Effector memory CD8-positive, alpha-beta T cell (primary cell): ENCODE results near the gene ACSL4.
A peak's percentile ranks its signal among the peaks of the same experiment; 100 is the strongest.

Source experiments
- ATAC-seq: fragments of 150-1000 bp; cut with Tn5 transposase; replicated peaks from 2 replicates; pipeline ENCODE4 v1.10.0; 2021; ENCODE audit warnings: mild to moderate bottlenecking, moderate library complexity
- DNase-seq, 3 experiments: peaks; one replicate each; pipeline ENCODE4 v3.0.0; 2021
- H3K27ac Mint-ChIP-seq, 2 donors: one replicate each; pipeline ENCODE4 v1.8.0; 2022; ENCODE audit warnings: mild to moderate bottlenecking in 2 of 2, mixed read lengths in 2 of 2, moderate library complexity in 2 of 2
- H3K27me3 Mint-ChIP-seq, 2 donors: one replicate each; pipeline ENCODE4 v1.8.0; 2022; ENCODE audit warnings: mixed read lengths in 2 of 2
- H3K36me3 Mint-ChIP-seq: one replicate; pipeline ENCODE4 v1.8.0; 2022; ENCODE audit warnings: mild to moderate bottlenecking, moderate library complexity, mixed read lengths; ENCODE audit not compliant: insufficient read depth
- H3K4me1 Mint-ChIP-seq, 2 donors: one replicate each; pipeline ENCODE4 v1.8.0; 2022; ENCODE audit warnings: low read depth in 2 of 2, mixed read lengths in 2 of 2
- H3K4me3 Mint-ChIP-seq, 2 donors: one replicate each; pipeline ENCODE4 v1.8.0; 2022; ENCODE audit warnings: mild to moderate bottlenecking in 2 of 2, mixed read lengths in 2 of 2, moderate library complexity in 2 of 2
- H3K9me3 Mint-ChIP-seq, 2 donors: one replicate each; pipeline ENCODE4 v1.8.0; 2022; ENCODE audit warnings: mixed read lengths in 2 of 2
- total RNA-seq, 9 experiments: gene quantifications; one replicate each; lab custom pipeline; 2026; lab: John Stamatoyannopoulos, UW

Gene ACSL4
- 47.5 to 202 (median 84.5) reads per million in 9 experiments for total RNA-seq

GRCh38 chrX:109732807-109733612 is at the start of gene ACSL4:
ACSL4 (minus strand) TSS chrX:109733257; CDS start chrX:109683363, 49,894 bp downstream.
- Mint-ChIP-seq H3K27me3 (no peaks in the 10 kb centered on the region), H3K9me3 (no peaks in the 10 kb centered on the region), H3K36me3 (peaks cover 14% of the 10 kb centered on the region), H3K4me1 (peaks cover 17 to 31% of the 10 kb centered on the region in 2 donors), H3K4me3 (peak within 1 kb of the TSS; percentile 93 to 98), H3K27ac (peak within 1 kb of the TSS; percentile 93 to 98)
- DNase-seq (peak; percentile 80 to 83 (median 82)), ATAC-seq (peak; percentile 93)

GRCh38 chrX:109777749-109778148 is 44.7 kb upstream of the ACSL4 start:
- no peak for ATAC-seq
- no peaks in the 10 kb centered on the region for H3K9me3 Mint-ChIP-seq
- H3K4me1 Mint-ChIP-seq = peaks cover 0 to 1% of the 10 kb centered on the region in 2 donors
- H3K4me3 Mint-ChIP-seq = no peak overlapping the region
- DNase-seq = no peak
- H3K27me3 Mint-ChIP-seq = no peaks in the 10 kb centered on the region
- H3K36me3 Mint-ChIP-seq = no peaks in the 10 kb centered on the region
- no peak overlapping the region for H3K27ac Mint-ChIP-seq

DNA sequence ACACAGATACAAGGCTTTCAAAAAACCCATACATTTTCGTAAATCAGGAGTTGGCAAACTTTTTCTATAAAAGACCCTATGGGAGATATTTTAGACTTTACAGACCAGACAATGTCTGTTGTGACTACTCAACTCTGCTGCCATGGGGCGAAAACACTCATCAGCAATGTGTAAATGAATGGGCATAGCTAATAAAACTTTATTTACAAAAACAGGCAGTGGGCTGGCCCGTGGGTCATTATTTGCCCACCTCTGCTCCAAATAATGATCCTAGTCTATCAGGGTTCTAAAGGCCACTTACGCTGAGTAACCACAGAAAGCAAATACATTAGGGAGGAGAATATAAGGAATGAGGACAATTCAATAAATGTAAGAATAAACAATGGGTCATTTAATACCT is 43.9 kb upstream of the ACSL4 start:
- Mint-ChIP-seq H3K27me3 (no peaks in the 10 kb centered on the region), H3K9me3 (no peaks in the 10 kb centered on the region), H3K27ac (no peak overlapping the region), H3K36me3 (no peaks in the 10 kb centered on the region), H3K4me3 (no peak overlapping the region), H3K4me1 (no peaks in the 10 kb centered on the region)
- no peak for ATAC-seq
- no peak for DNase-seq

DNA sequence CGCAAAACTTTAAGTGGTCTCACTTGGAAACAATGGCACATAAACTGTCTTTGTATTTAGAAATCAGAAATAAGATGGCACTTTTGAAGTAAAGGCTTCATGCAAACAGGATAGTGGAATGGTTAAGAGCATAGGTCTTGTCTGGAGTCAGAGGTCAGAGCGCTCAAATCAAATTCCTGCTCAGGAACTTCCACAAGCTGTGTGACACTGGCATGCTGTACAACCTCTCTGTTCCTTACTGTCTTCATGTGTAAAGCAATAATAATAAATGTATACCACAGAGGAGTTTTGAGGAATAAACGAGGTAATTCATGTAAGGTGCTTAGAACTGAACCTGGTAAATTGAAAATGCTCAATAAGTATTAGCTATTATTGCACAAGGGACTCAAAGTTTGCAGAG is 43.4 kb upstream of the ACSL4 start:
- H3K4me1 Mint-ChIP-seq = no peaks in the 10 kb centered on the region
- ATAC-seq = no peak

DNA sequence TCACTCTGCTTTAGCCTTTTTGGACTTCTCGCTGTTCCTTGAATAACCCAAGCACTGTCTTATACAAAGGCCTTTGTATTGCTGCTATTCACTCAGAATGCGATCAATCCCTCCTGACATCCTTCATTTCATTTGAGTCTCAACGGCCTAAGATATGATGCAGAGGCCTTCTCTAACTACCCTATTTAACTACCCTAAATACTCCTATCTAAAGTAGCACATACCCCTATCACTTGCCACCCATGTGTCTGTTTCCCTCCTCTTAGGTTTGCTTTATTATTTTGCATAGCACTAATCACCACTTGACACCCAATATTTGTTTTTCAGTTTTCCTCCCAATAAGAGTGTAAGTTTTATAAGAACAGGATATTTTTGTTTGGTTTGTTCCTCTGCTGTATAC is 42.3 kb upstream of the ACSL4 start:
- Mint-ChIP-seq H3K4me3 (no peak overlapping the region), H3K36me3 (no peaks in the 10 kb centered on the region), H3K27me3 (no peaks in the 10 kb centered on the region), H3K9me3 (no peaks in the 10 kb centered on the region), H3K4me1 (no peaks in the 10 kb centered on the region), H3K27ac (no peak overlapping the region)
- ATAC-seq = no peak
- DNase-seq = no peak

More for the DNA sequence above, 43.4 kb upstream of the ACSL4 start:
- no peaks in the 10 kb centered on the region for H3K27me3 Mint-ChIP-seq
- no peak overlapping the region for H3K27ac Mint-ChIP-seq
- H3K4me3 Mint-ChIP-seq = no peak overlapping the region
- no peaks in the 10 kb centered on the region for H3K9me3 Mint-ChIP-seq
- H3K36me3 Mint-ChIP-seq = no peaks in the 10 kb centered on the region
- no peak for DNase-seq

- ATAC-seq (no peak), DNase-seq (no peak)
- Mint-ChIP-seq H3K36me3 (no peaks in the 10 kb centered on the region), H3K27ac (no peak overlapping the region), H3K4me3 (no peak overlapping the region), H3K4me1 (no peaks in the 10 kb centered on the region), H3K27me3 (no peaks in the 10 kb centered on the region), H3K9me3 (no peaks in the 10 kb centered on the region)
These were observed 41.6 kb upstream of the ACSL4 start for GRCh38 chrX:109774706-109775105.

DNA sequence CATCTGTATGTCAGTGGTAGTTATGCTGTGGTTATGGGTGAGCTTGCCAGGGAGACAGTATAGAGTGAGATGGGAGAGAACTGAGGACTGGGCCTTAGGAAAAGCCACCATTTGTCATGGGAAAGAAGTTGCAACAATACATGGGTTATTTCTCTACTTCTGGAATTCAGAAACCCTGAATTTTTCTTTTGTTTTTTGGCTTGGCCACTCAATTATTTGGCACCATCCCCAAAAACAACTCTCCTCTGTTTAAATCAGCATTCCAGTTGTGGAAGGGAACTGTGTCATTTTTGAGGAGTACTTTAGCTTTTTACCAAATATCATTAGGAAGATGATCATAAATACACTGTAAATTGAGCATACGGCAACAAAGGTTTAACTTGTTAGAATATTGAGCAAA is 41.1 kb upstream of the ACSL4 start:
- no peaks in the 10 kb centered on the region for H3K9me3 Mint-ChIP-seq
- no peaks in the 10 kb centered on the region for H3K27me3 Mint-ChIP-seq
- H3K36me3 Mint-ChIP-seq = no peaks in the 10 kb centered on the region
- ATAC-seq (no peak), DNase-seq (no peak)
- H3K4me1 Mint-ChIP-seq = no peaks in the 10 kb centered on the region
- no peak overlapping the region for H3K27ac Mint-ChIP-seq
- no peak overlapping the region for H3K4me3 Mint-ChIP-seq

GRCh38 chrX:109773374-109773773 is 40.3 kb upstream of the ACSL4 start:
- Mint-ChIP-seq H3K27ac (no peak overlapping the region), H3K4me3 (no peak overlapping the region), H3K36me3 (no peaks in the 10 kb centered on the region), H3K4me1 (no peaks in the 10 kb centered on the region), H3K9me3 (no peaks in the 10 kb centered on the region), H3K27me3 (no peaks in the 10 kb centered on the region)
- DNase-seq (no peak), ATAC-seq (no peak)

GRCh38 chrX:109770780-109771179 is 37.7 kb upstream of the ACSL4 start:
- H3K4me1 Mint-ChIP-seq = no peaks in the 10 kb centered on the region
- H3K36me3 Mint-ChIP-seq = no peaks in the 10 kb centered on the region
- no peak overlapping the region for H3K27ac Mint-ChIP-seq
- DNase-seq = no peak
- no peak overlapping the region for H3K4me3 Mint-ChIP-seq
- no peaks in the 10 kb centered on the region for H3K9me3 Mint-ChIP-seq
- H3K27me3 Mint-ChIP-seq = no peaks in the 10 kb centered on the region
- ATAC-seq = no peak

- peaks cover 6% of the 10 kb centered on the region in 2 donors for H3K4me1 Mint-ChIP-seq
- ATAC-seq (no peak), DNase-seq (no peak)
- no peaks in the 10 kb centered on the region for H3K36me3 Mint-ChIP-seq
- no peaks in the 10 kb centered on the region for H3K27me3 Mint-ChIP-seq
- H3K9me3 Mint-ChIP-seq = no peaks in the 10 kb centered on the region
- H3K4me3 Mint-ChIP-seq = no peak overlapping the region
- no peak overlapping the region for H3K27ac Mint-ChIP-seq
These were observed 27.8 kb upstream of the ACSL4 start for GRCh38 chrX:109760922-109761250.

DNA sequence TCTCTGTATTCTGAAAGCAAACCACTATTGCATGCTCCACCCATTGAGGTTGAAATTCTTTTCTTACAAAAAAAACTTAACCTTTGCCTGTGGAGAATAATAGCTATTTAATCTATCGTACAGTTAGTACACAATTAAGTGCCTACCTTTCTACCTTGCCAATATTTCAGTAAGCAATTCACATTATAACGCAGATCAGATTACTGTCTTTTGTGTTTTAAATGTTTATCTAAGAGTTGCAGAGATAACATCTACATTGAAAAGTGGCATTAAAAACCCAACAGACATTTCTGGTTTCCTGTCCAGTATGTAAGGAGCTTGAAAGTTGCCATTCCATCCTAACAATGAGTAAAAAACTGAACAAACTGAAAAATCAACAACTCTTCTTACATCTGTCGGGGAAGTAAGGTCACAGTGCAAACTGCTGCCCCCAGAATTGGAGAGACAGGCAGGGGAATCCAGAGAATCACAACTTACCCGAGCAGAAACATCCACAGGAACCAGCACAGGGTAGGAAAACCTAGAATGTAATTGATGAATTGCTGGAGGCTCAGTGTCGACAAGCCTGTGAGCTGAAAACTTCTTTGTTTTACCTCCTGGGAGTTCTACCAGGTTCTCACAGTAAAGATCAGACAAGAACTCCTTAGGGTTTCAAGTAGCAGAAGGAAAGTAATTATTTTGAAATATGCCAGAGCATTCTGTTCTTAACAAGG is 27.3 kb upstream of the ACSL4 start:
- H3K36me3 Mint-ChIP-seq = no peaks in the 10 kb centered on the region
- H3K9me3 Mint-ChIP-seq = no peaks in the 10 kb centered on the region
- ATAC-seq (no peak), DNase-seq (no peak)
- no peaks in the 10 kb centered on the region for H3K27me3 Mint-ChIP-seq
- no peak overlapping the region for H3K27ac Mint-ChIP-seq
- peaks cover 6% of the 10 kb centered on the region in 2 donors for H3K4me1 Mint-ChIP-seq
- no peak overlapping the region for H3K4me3 Mint-ChIP-seq

- DNase-seq (no peak), ATAC-seq (no peak)
- Mint-ChIP-seq H3K4me3 (no peak overlapping the region), H3K4me1 (no peaks in the 10 kb centered on the region), H3K27me3 (no peaks in the 10 kb centered on the region), H3K36me3 (no peaks in the 10 kb centered on the region), H3K9me3 (no peaks in the 10 kb centered on the region), H3K27ac (no peak overlapping the region)
These were observed 20.2 kb upstream of the ACSL4 start for GRCh38 chrX:109753256-109753655.

DNA sequence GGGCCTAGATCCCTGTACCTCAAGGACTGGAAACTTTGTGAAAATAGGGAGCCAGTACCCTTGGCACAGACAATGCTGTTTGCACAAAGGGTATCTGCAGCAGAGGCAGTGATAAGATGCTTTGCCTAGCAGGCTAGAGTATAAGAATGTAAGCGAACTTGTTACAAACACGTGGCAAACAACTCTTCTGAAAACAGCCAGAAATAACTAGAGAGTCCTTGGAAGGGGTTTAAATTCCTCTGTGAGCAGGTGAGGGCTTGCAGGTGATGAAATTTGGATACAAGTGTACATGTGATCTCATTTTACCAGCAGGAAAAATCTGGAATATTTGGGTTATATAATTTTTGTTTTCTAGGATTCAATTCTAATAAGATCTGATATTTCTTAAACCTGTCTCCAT is 18.6 kb upstream of the ACSL4 start:
- Mint-ChIP-seq H3K27ac (no peak overlapping the region), H3K4me1 (no peaks in the 10 kb centered on the region), H3K36me3 (no peaks in the 10 kb centered on the region), H3K9me3 (no peaks in the 10 kb centered on the region), H3K4me3 (no peak overlapping the region), H3K27me3 (no peaks in the 10 kb centered on the region)
- DNase-seq = no peak
- ATAC-seq = no peak

DNA sequence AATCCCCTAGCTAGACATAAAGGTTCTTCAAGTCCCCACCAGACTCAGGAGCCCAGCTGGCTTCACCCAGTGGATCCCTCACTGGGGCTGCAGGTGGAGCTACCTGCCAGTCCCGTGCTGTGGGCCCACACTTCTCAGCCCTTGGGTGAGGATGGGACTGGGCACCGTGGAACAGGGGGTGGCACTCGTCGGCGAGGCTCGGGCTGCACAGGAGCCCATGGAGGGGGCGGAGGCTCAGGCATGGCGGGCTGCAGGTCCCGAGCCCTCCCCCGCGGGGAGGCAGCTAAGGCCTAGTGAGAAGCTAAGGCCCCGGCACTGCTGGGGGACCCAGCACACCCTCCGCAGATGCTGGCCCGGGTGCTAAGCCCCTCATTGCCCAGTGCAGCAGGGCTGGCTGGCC is 16.1 kb upstream of the ACSL4 start:
- no peaks in the 10 kb centered on the region for H3K9me3 Mint-ChIP-seq
- no peak for DNase-seq
- ATAC-seq = no peak
- H3K27ac Mint-ChIP-seq = no peak overlapping the region
- no peaks in the 10 kb centered on the region for H3K27me3 Mint-ChIP-seq
- no peaks in the 10 kb centered on the region for H3K4me1 Mint-ChIP-seq
- H3K36me3 Mint-ChIP-seq = no peaks in the 10 kb centered on the region
- H3K4me3 Mint-ChIP-seq = no peak overlapping the region
